ENCODE measurements around the gene NKG7. TPM values are rescaled to one million over a fixed set of nuclear protein-coding genes. Genes with fewer than 3 reads are reported as not detected.
"Not testable (repeated sequence)": the region's sequence is repeated elsewhere in the genome, so short reads cannot be mapped to it uniquely, and the experiment has no call there.

Gene NKG7
- total RNA-seq, 1 experiment from 2014 or later, result not detected

DNA sequence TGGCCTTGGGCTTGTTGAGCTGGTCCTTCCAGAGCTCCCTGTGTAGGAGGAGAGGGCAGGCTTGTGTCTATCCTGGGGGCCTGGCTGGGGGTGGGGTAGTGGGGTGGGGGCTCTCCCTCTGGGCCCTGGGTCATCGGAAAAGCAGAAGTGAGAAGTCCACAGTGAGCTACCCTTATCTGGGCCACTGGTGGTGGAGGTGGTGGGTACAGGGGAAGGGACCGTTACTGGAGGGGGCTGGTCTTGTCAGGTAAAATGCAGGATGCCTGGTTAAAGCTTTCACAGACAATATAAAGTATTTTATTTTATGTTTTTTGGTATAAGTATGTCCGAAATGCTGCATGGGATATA is 45.3 kb upstream of the NKG7 start:
- H3K4me1 ChIP-seq (ENCODE audit: insufficient read depth, low read length), result no peaks in the 10 kb centered on the region
- ATAC-seq, result no peak
- no peaks in the 10 kb centered on the region for H3K79me2 ChIP-seq (ENCODE audit: low read length)
- H3K9me3 ChIP-seq (ENCODE audit: low read length), result no peaks in the 10 kb centered on the region
- H3F3A ChIP-seq (ENCODE audit: low read length, unreplicated experiment), result no peaks in the 10 kb centered on the region
- no peak overlapping the region for H3K9ac ChIP-seq (ENCODE audit: low read length)
- ChIA-PET CTCF (no interaction called here), POLR2A (ENCODE audit: unreplicated experiment) (no interaction called here)
- H2AFZ ChIP-seq (ENCODE audit: low read length), result no peak overlapping the region
- no peaks in the 10 kb centered on the region for H3K36me3 ChIP-seq (ENCODE audit: low read depth, low read length)
- H4K20me1 ChIP-seq (ENCODE audit: low read length), result no peaks in the 10 kb centered on the region
- intact Hi-C loops (cut with micrococcal nuclease), result no loop called here
- peaks cover 37% of the 10 kb centered on the region for H3K27me3 ChIP-seq (ENCODE audit: low read length)
- no peak overlapping the region for H3K4me3 ChIP-seq (ENCODE audit: low read length)
- H3K4me2 ChIP-seq (ENCODE audit: low read length), result no peak overlapping the region
- no peaks in the 10 kb centered on the region for H3K9me2 ChIP-seq (replicated peaks; ENCODE audit: low read length)
- no TSS peak for BruUV-seq (replicated peaks)
- no peak overlapping the region for H3K27ac ChIP-seq (ENCODE audit: low read length)
- TF ChIP-seq EZH2phosphoT487 (IDR thresholded peaks at IDR 0.05; ENCODE audit: borderline replicate concordance, low read length) (no peak), EZH2 (IDR thresholded peaks at IDR 0.05; ENCODE audit: low read length, unreplicated experiment) (no peak)
- TF ChIP-seq, protein P1, sequence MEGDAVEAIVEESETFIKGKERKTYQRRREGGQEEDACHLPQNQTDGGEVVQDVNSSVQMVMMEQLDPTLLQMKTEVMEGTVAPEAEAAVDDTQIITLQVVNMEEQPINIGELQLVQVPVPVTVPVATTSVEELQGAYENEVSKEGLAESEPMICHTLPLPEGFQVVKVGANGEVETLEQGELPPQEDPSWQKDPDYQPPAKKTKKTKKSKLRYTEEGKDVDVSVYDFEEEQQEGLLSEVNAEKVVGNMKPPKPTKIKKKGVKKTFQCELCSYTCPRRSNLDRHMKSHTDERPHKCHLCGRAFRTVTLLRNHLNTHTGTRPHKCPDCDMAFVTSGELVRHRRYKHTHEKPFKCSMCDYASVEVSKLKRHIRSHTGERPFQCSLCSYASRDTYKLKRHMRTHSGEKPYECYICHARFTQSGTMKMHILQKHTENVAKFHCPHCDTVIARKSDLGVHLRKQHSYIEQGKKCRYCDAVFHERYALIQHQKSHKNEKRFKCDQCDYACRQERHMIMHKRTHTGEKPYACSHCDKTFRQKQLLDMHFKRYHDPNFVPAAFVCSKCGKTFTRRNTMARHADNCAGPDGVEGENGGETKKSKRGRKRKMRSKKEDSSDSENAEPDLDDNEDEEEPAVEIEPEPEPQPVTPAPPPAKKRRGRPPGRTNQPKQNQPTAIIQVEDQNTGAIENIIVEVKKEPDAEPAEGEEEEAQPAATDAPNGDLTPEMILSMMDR (conservative IDR thresholded peaks at IDR 0.05; ENCODE audit: low read depth, low read length), result no peak
- DNase-seq, result no peak

DNA sequence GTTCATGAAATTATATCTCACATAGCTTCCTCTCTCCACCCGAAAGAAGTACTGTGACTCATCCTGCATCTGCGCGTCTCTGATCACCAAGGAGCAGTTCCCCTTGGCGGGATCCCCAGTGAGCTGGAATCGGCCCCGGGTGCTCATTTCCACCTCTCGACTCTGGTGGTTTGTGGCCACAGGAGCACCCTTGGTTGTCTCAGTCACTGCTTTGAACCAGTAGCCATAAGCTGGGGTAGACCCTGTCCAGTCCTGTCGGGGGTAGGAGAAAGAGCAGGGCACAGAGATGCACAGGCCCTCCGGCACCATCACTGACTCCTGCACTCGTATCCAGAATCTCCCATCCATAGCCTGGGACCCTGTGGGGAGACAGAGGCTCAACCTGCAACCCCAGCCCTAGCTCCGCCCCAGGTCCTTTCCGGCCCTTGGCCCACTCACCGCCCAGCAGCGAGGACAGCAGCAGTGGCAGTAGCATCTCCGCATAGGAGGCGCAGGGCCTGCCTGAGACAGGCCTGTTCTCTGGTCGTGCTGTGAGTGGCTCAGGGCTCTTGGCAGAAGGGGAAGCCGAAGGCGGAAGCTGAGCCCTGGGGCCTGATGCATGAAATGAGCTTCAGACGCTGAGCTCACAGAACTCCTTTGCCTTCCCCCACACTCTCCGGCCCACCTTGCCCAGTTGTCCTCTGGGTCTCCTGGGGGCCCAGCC is 44.8 kb upstream of the NKG7 start, which contains the start of gene SIGLEC10:
SIGLEC10 (minus strand) TSS at position 536 of the 703 bp plus-strand sequence; CDS start at position 475, 61 bp downstream.
- H3K4me2 ChIP-seq (ENCODE audit: low read length), result no peak within 1 kb of the TSS
- peak; percentile 64 for ATAC-seq
- DNase-seq, result peak; percentile 46
- H3F3A ChIP-seq (ENCODE audit: low read length, unreplicated experiment), result no peaks in the 10 kb centered on the region
- TF ChIP-seq EZH2 (IDR thresholded peaks at IDR 0.05; ENCODE audit: low read length, unreplicated experiment), result no peak
- TF ChIP-seq, protein P1 (conservative IDR thresholded peaks at IDR 0.05; ENCODE audit: low read depth, low read length), result no peak
- no peak for TF ChIP-seq EZH2phosphoT487 (IDR thresholded peaks at IDR 0.05; ENCODE audit: borderline replicate concordance, low read length)
- no peaks in the 10 kb centered on the region for H3K36me3 ChIP-seq (ENCODE audit: low read depth, low read length)
- no peak within 1 kb of the TSS for H3K27ac ChIP-seq (ENCODE audit: low read length)
- no peak within 1 kb of the TSS for H3K9ac ChIP-seq (ENCODE audit: low read length)
- ChIA-PET POLR2A (ENCODE audit: unreplicated experiment) (no interaction called here), CTCF (no interaction called here)
- no peak within 1 kb of the TSS for H3K4me3 ChIP-seq (ENCODE audit: low read length)
- no peaks in the 10 kb centered on the region for H3K4me1 ChIP-seq (ENCODE audit: insufficient read depth, low read length)
- no peaks in the 10 kb centered on the region for H3K9me3 ChIP-seq (ENCODE audit: low read length)
- no peaks in the 10 kb centered on the region for H4K20me1 ChIP-seq (ENCODE audit: low read length)
- H3K9me2 ChIP-seq (replicated peaks; ENCODE audit: low read length), result no peaks in the 10 kb centered on the region
- no peaks in the 10 kb centered on the region for H3K79me2 ChIP-seq (ENCODE audit: low read length)
- no TSS peak for BruUV-seq (replicated peaks)
- H2AFZ ChIP-seq (ENCODE audit: low read length), result no peak within 1 kb of the TSS
- peaks cover 34% of the 10 kb centered on the region for H3K27me3 ChIP-seq (ENCODE audit: low read length)
- intact Hi-C loops (cut with micrococcal nuclease), result no loop called here

DNA sequence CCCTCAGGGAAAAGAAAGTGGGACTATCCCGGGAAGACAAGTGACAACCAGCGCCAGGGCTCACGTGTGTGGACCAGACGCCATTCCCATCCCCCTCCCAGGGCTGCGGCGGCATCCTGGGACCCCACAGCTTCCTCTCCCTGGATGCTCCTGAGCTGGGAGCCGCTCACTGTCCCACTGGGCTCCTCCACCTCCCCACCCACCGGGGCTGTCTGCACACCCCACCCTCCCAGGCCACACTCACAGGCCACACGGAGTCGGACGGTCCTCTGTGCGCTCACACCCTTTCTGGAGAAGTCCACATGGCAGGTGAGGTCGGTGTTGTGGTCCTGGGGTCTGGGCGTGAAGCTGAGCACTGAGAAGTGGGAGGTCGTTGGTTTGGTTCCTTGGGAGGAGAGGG is 44.0 kb upstream of the NKG7 start:
- H3K4me2 ChIP-seq (ENCODE audit: low read length); H2AFZ ChIP-seq (ENCODE audit: low read length); H3K4me3 ChIP-seq (ENCODE audit: low read length); ATAC-seq; CTCF ChIA-PET; BruUV-seq (replicated peaks); POLR2A ChIA-PET (ENCODE audit: unreplicated experiment); H3K9me2 ChIP-seq (replicated peaks; ENCODE audit: low read length); H3K9ac ChIP-seq (ENCODE audit: low read length); H3F3A ChIP-seq (ENCODE audit: low read length, unreplicated experiment); H3K79me2 ChIP-seq (ENCODE audit: low read length); H3K36me3 ChIP-seq (ENCODE audit: low read depth, low read length); H3K4me1 ChIP-seq (ENCODE audit: insufficient read depth, low read length); H3K27ac ChIP-seq (ENCODE audit: low read length); DNase-seq; H4K20me1 ChIP-seq (ENCODE audit: low read length); H3K9me3 ChIP-seq (ENCODE audit: low read length); intact Hi-C loops (cut with micrococcal nuclease): not testable (repeated sequence)
- peaks cover 34% of the 10 kb centered on the region for H3K27me3 ChIP-seq (ENCODE audit: low read length)

Data from PC-3 (cell line).